Measurements from ENCODE around the gene LRRC59.

DNA sequence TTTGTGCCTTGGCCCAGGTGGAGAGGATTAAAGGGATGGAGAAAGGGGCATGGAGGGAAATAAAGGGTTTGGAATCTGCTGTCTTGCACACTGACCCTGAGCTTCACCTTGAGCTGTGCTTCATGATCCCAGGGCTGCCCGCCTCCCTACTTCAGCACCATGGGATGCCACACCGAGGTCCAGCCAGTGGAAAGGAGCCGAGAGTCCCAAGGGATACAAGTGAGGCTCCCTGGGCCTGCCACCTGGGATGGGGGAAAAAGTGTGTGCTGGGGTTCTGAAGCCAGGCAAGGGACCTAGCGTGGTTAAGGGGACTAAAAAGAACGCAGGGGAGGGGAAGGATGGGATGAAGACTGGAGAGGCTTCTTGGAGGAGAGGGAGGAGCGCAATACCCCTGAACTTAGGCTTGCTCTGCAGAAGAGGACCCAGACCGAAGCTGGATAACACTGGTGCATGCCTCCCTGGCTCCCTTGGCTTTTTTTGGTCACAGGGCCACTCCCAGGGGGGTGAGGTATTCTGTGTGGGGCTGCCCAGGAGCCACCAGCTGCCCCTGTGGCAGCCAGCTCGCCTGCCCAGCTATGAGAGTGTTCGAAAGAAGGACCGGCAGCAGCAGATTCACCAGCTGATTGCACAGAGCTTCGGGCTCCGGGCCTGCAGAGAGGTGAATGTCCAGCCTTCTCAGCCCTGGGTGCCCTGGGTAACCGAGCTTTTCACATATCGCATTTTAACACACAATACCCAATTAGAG, 31.5 kb downstream of the LRRC59 start:
- TF ChIP-seq, protein P1, sequence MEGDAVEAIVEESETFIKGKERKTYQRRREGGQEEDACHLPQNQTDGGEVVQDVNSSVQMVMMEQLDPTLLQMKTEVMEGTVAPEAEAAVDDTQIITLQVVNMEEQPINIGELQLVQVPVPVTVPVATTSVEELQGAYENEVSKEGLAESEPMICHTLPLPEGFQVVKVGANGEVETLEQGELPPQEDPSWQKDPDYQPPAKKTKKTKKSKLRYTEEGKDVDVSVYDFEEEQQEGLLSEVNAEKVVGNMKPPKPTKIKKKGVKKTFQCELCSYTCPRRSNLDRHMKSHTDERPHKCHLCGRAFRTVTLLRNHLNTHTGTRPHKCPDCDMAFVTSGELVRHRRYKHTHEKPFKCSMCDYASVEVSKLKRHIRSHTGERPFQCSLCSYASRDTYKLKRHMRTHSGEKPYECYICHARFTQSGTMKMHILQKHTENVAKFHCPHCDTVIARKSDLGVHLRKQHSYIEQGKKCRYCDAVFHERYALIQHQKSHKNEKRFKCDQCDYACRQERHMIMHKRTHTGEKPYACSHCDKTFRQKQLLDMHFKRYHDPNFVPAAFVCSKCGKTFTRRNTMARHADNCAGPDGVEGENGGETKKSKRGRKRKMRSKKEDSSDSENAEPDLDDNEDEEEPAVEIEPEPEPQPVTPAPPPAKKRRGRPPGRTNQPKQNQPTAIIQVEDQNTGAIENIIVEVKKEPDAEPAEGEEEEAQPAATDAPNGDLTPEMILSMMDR (IDR thresholded peaks at IDR 0.05; ENCODE audit: control extremely low read depth in 1 of 3, insufficient read depth in 1 of 3, low read depth in 1 of 3, low read length in 3 of 3), result no peak
- TF ChIP-seq SIN3A (conservative IDR thresholded peaks at IDR 0.05 in 1 of 2, IDR thresholded peaks at IDR 0.05 in 1 of 2; ENCODE audit: low read depth in 1 of 2, low read length in 2 of 2) (no peak), POLR2A (IDR thresholded peaks at IDR 0.05; ENCODE audit: control extremely low read depth in 1 of 2, low read depth in 2 of 2, low read length in 2 of 2) (no peak), SRF (IDR thresholded peaks at IDR 0.05; ENCODE audit: low read depth, low read length) (no peak), EP300 (IDR thresholded peaks at IDR 0.05; ENCODE audit: borderline replicate concordance in 1 of 2, low read depth in 2 of 2, low read length in 2 of 2) (no peak), YY1 (IDR thresholded peaks at IDR 0.05; ENCODE audit: low read depth, low read length) (no peak), SUZ12 (IDR thresholded peaks at IDR 0.05; ENCODE audit: low read length) (no peak), HDAC2 (IDR thresholded peaks at IDR 0.05; ENCODE audit: borderline replicate concordance in 1 of 2, low read depth in 2 of 2, low read length in 2 of 2) (no peak), HDAC6 (IDR thresholded peaks at IDR 0.05; ENCODE audit: low read depth, low read length) (no peak), EZH2 (IDR thresholded peaks at IDR 0.05; ENCODE audit: low read depth, low read length, severe bottlenecking) (no peak)
- TF ChIP-seq, protein P2, sequence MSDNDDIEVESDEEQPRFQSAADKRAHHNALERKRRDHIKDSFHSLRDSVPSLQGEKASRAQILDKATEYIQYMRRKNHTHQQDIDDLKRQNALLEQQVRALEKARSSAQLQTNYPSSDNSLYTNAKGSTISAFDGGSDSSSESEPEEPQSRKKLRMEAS (IDR thresholded peaks at IDR 0.05), result no peak
